ENCODE data around the gene EFNA4. TPM values are rescaled to one million over a fixed set of nuclear protein-coding genes. Genes with fewer than 3 reads are reported as not detected.

The EFNA4 gene
- total RNA-seq, 1 experiment from 2014 or later: 8.0 TPM

- H3K27me3 ChIP-seq (ENCODE audit: control insufficient read depth, insufficient read depth, low read length): peaks cover 9% of the 10 kb centered on the region
- BruUV-seq (replicated peaks): no TSS peak
- TF ChIP-seq SIN3A (IDR thresholded peaks at IDR 0.05; ENCODE audit: borderline replicate concordance, insufficient read depth, low read depth, low read length) (no peak), POLR2AphosphoS5 (IDR thresholded peaks at IDR 0.05; ENCODE audit: low read depth, low read length) (no peak), CTCF (IDR thresholded peaks at IDR 0.05) (no peak), REST (IDR thresholded peaks at IDR 0.05; ENCODE audit: insufficient read depth in 1 of 2, low read depth in 2 of 2, low read length in 1 of 2) (no peak), TCF7L2 (IDR thresholded peaks at IDR 0.05; ENCODE audit: low read depth, low read length) (no peak)
- in situ Hi-C loops (cut with HindIII; ENCODE audit: low pct_unique_long_range_greater_than_20kb, low sequenced_read_pairs): no loop called here
- intact Hi-C loops (cut with micrococcal nuclease; ENCODE audit: unreplicated experiment): no loop called here
- ChIA-PET POLR2A (no interaction called here), CTCF (no interaction called here)
- peaks cover 10% of the 10 kb centered on the region for H3K4me1 ChIP-seq (ENCODE audit: control insufficient read depth, insufficient read depth, low read length)
- no peaks in the 10 kb centered on the region; the same call in 1 of the 2 replicates for H3K36me3 ChIP-seq (ENCODE audit: control insufficient read depth, insufficient read depth, low read length)
- H3K9me3 ChIP-seq (ENCODE audit: control insufficient read depth, insufficient read depth, low read depth, low read length): no peaks in the 10 kb centered on the region
- ATAC-seq (no peak), DNase-seq (ENCODE audit: low read depth, low spot score) (no peak)
- H3K27ac ChIP-seq (ENCODE audit: low read length): no peak overlapping the region
- H3K4me3 ChIP-seq (ENCODE audit: low read depth in 2 of 2, low read length in 2 of 2): peak overlapping the region in 1 of 2 experiments; percentile 49; a peak in 2 of 4 replicates
Observed at GRCh38 chr1:155077758-155078445, 14.4 kb downstream of the EFNA4 start.

- Histone ChIP-seq H3K4me3 (ENCODE audit: low read depth in 2 of 2, low read length in 2 of 2) (peak within 1 kb of the TSS; percentile 33 to 53), H3K4me1 (ENCODE audit: control insufficient read depth, insufficient read depth, low read length) (peaks cover 10% of the 10 kb centered on the region), H3K9me3 (ENCODE audit: control insufficient read depth, insufficient read depth, low read depth, low read length) (no peaks in the 10 kb centered on the region), H3K36me3 (ENCODE audit: control insufficient read depth, insufficient read depth, low read length) (no peaks in the 10 kb centered on the region; the same call in 1 of the 2 replicates), H3K27me3 (ENCODE audit: control insufficient read depth, insufficient read depth, low read length) (peaks cover 9% of the 10 kb centered on the region), H3K27ac (ENCODE audit: low read length) (no peak within 1 kb of the TSS)
- intact Hi-C loops (cut with micrococcal nuclease; ENCODE audit: unreplicated experiment) (no loop called here), in situ Hi-C loops (cut with HindIII; ENCODE audit: low pct_unique_long_range_greater_than_20kb, low sequenced_read_pairs) (no loop called here)
- ATAC-seq (peak; percentile 64), DNase-seq (ENCODE audit: low read depth, low spot score) (no peak)
- ChIA-PET POLR2A (interaction anchor here (0.7 kb wide), 1 partner anchor 112 kb away, joined by 12 read pairs; no protein-coding TSS in a partner anchor), CTCF (no interaction called here)
- TF ChIP-seq CTCF (IDR thresholded peaks at IDR 0.05) (no peak), POLR2AphosphoS5 (IDR thresholded peaks at IDR 0.05; ENCODE audit: low read depth, low read length) (no peak), REST (IDR thresholded peaks at IDR 0.05; ENCODE audit: insufficient read depth in 1 of 2, low read depth in 2 of 2, low read length in 1 of 2) (no peak), TCF7L2 (IDR thresholded peaks at IDR 0.05; ENCODE audit: low read depth, low read length) (no peak), SIN3A (IDR thresholded peaks at IDR 0.05; ENCODE audit: borderline replicate concordance, insufficient read depth, low read depth, low read length) (no peak)
- BruUV-seq (replicated peaks): no TSS peak
Observed at GRCh38 chr1:155078469-155079209, 15.1 kb downstream of the EFNA4 start, which contains the start of gene EFNA3. TSS of gene EFNA3 (plus strand) at chr1:155078837. CDS start at chr1:155078942, 105 bp downstream.
